HEK293 (cell line): ENCODE measurements around the gene RNF32.

Experiments
- CTCF ChIA-PET: fragments of 350-600 bp; formaldehyde crosslinking; extraction: SDS; loops from one replicate; lab custom pipeline; 2021; ENCODE audit warnings: antibody characterized with exemption; lab: Yijun Ruan, JAX
- POLR2A ChIA-PET: fragments of 300-600 bp; formaldehyde crosslinking; extraction: SDS; loops from one replicate; lab custom pipeline; 2020; ENCODE audit warnings: antibody characterized with exemption, inconsistent platforms; lab: Yijun Ruan, JAX
- H3K27ac ChIP-seq: fragments of 200-500 bp; sonication (Bioruptor generic); 2 replicates; pipeline ENCODE4 v1.5.1; 2014; ENCODE audit warnings: low read depth, low read length, control low read depth, inconsistent platforms; ENCODE audit errors: extremely low read depth
- H3K36me3 ChIP-seq, 2 experiments: fragments of 200-500 bp in 1 of 2; sonication (Bioruptor generic) in 1 of 2; 1 replicate in 1 of 2; 2 replicates in 1 of 2; pipeline ENCODE4 v1.5.1; 2014 to 2017; ENCODE audit warnings: inconsistent platforms in 2 of 2, low read length in 2 of 2; ENCODE audit not compliant: control insufficient read depth in 2 of 2, insufficient read depth in 1 of 2
- H3K4me1 ChIP-seq: fragments of 200-500 bp; sonication (Bioruptor generic); 2 replicates; pipeline ENCODE4 v1.5.1; 2014; ENCODE audit warnings: mild to moderate bottlenecking, low read length, inconsistent platforms; ENCODE audit not compliant: control insufficient read depth, insufficient read depth
- H3K4me3 ChIP-seq: 2 replicates; pipeline ENCODE4 v1.5.1; 2011; ENCODE audit warnings: low read depth, mild to moderate bottlenecking, control low read depth, low read length, moderate library complexity
- H3K9me3 ChIP-seq: fragments of 200-500 bp; sonication (Bioruptor generic); 2 replicates; pipeline ENCODE4 v1.5.1; 2014; ENCODE audit warnings: low read depth, low read length, inconsistent platforms; ENCODE audit not compliant: control insufficient read depth, insufficient read depth
- EGR2 ChIP-seq: fragments of 450-650 bp; formaldehyde crosslinking; IDR thresholded peaks from 2 replicates; pipeline ENCODE4 v1.5.1; 2016; ENCODE audit warnings: low read depth, missing biosample characterization, missing genetic modification characterization
- PRDM1 ChIP-seq: fragments of 450-650 bp; formaldehyde crosslinking; IDR thresholded peaks from 2 replicates; pipeline ENCODE4; 2016; ENCODE audit warnings: missing biosample characterization, missing genetic modification characterization
- ZBTB48 ChIP-seq: fragments of 450-650 bp; formaldehyde crosslinking; IDR thresholded peaks from 2 replicates; pipeline ENCODE4 v1.5.1; 2016; ENCODE audit warnings: missing biosample characterization, missing genetic modification characterization
- ZBTB8A ChIP-seq: fragments of 450-650 bp; formaldehyde crosslinking; IDR thresholded peaks from 2 replicates; pipeline ENCODE4 v1.5.1; 2016; ENCODE audit warnings: missing biosample characterization, missing genetic modification characterization
- ZFP41 ChIP-seq: fragments of 450-650 bp; formaldehyde crosslinking; IDR thresholded peaks from 2 replicates; pipeline ENCODE4 v1.5.1; 2016; ENCODE audit warnings: missing biosample characterization, missing genetic modification characterization, borderline replicate concordance
- ZNF211 ChIP-seq: fragments of 450-650 bp; formaldehyde crosslinking; IDR thresholded peaks from 2 replicates; pipeline ENCODE4 v1.5.1; 2016; ENCODE audit warnings: low read depth, missing biosample characterization, missing genetic modification characterization
- ZNF433 ChIP-seq: fragments of 450-650 bp; formaldehyde crosslinking; IDR thresholded peaks from 2 replicates; pipeline ENCODE4 v1.5.1; 2016; ENCODE audit warnings: missing biosample characterization, missing genetic modification characterization, low read depth
- ZNF571 ChIP-seq: fragments of 450-650 bp; formaldehyde crosslinking; IDR thresholded peaks from 2 replicates; pipeline ENCODE4 v1.5.0; 2017; ENCODE audit warnings: missing biosample characterization, missing genetic modification characterization
- ZNF600 ChIP-seq: fragments of 450-650 bp; formaldehyde crosslinking; IDR thresholded peaks from 2 replicates; pipeline ENCODE4 v1.5.1; 2016; ENCODE audit warnings: missing biosample characterization, missing genetic modification characterization
- ZNF610 ChIP-seq: fragments of 450-650 bp; formaldehyde crosslinking; IDR thresholded peaks from 2 replicates; pipeline ENCODE4 v1.5.1; 2016; ENCODE audit warnings: missing biosample characterization, missing genetic modification characterization, borderline replicate concordance
- ZNF792 ChIP-seq: fragments of 450-650 bp; formaldehyde crosslinking; IDR thresholded peaks from 2 replicates; pipeline ENCODE4 v1.5.1; 2016; ENCODE audit warnings: missing biosample characterization, missing genetic modification characterization
- ZNF843 ChIP-seq: fragments of 450-650 bp; formaldehyde crosslinking; IDR thresholded peaks from 2 replicates; pipeline ENCODE4 v1.5.1; 2016; ENCODE audit warnings: missing biosample characterization, missing genetic modification characterization
- TF ChIP-seq, protein P1 (sequence below): fragments of 450-650 bp; formaldehyde crosslinking; IDR thresholded peaks from 2 replicates; pipeline ENCODE4 v1.5.1; 2016; ENCODE audit warnings: missing biosample characterization, missing genetic modification characterization
- TF ChIP-seq, protein P2 (sequence below): fragments of 450-650 bp; formaldehyde crosslinking; IDR thresholded peaks from 2 replicates; pipeline ENCODE4 v1.5.1; 2016; ENCODE audit warnings: missing biosample characterization, missing genetic modification characterization, low read depth
- TF ChIP-seq, protein P3 (sequence below): fragments of 450-650 bp; formaldehyde crosslinking; IDR thresholded peaks from 2 replicates; pipeline ENCODE4 v1.5.1; 2016; ENCODE audit warnings: missing biosample characterization, missing genetic modification characterization
- TF ChIP-seq, protein P4 (sequence below): fragments of 450-650 bp; formaldehyde crosslinking; IDR thresholded peaks from 2 replicates; pipeline ENCODE4 v1.5.1; 2016; ENCODE audit warnings: missing biosample characterization, missing genetic modification characterization
- TF ChIP-seq, protein P5 (sequence below): fragments of 450-650 bp; formaldehyde crosslinking; IDR thresholded peaks from 2 replicates; pipeline ENCODE4 v1.5.1; 2016; ENCODE audit warnings: missing biosample characterization, missing genetic modification characterization
- TF ChIP-seq, protein P6 (sequence below): sonication (generic); formaldehyde crosslinking; IDR thresholded peaks from 2 replicates; pipeline ENCODE4 v1.8.1; 2022; ENCODE audit warnings: mild to moderate bottlenecking, moderate library complexity, missing genetic modification reagents

Gene RNF32

DNA sequence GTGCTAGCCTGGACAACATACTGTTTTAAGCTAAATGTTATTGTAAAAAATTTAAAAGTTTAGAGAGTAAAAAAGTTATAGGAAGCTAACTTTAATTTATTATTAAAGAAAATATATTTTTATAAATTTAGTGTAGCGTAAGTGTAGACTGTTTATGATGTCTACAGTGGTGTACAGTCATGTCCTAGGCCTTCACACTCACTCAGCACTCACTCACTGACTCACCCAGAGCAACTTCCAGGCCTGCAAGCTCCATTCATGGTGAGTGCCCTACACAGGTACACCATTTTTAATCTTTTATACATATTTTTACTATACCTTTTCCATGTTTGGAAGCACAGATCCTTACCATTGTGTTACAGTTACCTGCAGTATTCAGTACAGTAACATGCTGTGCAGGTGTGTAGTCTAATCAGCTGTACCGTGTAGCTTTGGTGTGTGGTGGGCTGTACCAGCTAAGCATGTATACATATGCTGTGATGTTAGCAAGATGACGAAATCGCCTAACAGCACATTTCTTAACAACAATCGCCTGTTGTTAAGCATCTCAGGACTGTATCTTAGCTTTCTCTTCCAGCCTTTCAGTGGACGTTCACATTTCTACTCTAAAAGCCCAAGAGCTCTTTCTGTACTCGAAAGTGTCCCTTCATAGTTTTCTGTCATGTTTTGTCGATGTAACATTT, 12.5 kb downstream of the RNF32 start:
- TF ChIP-seq ZNF600 (tag by site-specific recombination): no peak
- TF ChIP-seq ZNF610 (tag by site-specific recombination): no peak
- TF ChIP-seq, protein P1, sequence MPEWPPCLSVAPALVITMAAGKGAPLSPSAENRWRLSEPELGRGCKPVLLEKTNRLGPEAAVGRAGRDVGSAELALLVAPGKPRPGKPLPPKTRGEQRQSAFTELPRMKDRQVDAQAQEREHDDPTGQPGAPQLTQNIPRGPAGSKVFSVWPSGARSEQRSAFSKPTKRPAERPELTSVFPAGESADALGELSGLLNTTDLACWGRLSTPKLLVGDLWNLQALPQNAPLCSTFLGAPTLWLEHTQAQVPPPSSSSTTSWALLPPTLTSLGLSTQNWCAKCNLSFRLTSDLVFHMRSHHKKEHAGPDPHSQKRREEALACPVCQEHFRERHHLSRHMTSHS (tag by site-specific recombination): no peak
- TF ChIP-seq, protein P2, sequence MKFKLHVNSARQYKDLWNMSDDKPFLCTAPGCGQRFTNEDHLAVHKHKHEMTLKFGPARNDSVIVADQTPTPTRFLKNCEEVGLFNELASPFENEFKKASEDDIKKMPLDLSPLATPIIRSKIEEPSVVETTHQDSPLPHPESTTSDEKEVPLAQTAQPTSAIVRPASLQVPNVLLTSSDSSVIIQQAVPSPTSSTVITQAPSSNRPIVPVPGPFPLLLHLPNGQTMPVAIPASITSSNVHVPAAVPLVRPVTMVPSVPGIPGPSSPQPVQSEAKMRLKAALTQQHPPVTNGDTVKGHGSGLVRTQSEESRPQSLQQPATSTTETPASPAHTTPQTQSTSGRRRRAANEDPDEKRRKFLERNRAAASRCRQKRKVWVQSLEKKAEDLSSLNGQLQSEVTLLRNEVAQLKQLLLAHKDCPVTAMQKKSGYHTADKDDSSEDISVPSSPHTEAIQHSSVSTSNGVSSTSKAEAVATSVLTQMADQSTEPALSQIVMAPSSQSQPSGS (tag by site-specific recombination): no peak
- no peak for TF ChIP-seq ZBTB48 (tag by site-specific recombination)
- no peak for TF ChIP-seq EGR2 (tag by site-specific recombination)
- no peak for TF ChIP-seq ZNF843
- no peak for TF ChIP-seq ZBTB8A
- TF ChIP-seq, protein P3, sequence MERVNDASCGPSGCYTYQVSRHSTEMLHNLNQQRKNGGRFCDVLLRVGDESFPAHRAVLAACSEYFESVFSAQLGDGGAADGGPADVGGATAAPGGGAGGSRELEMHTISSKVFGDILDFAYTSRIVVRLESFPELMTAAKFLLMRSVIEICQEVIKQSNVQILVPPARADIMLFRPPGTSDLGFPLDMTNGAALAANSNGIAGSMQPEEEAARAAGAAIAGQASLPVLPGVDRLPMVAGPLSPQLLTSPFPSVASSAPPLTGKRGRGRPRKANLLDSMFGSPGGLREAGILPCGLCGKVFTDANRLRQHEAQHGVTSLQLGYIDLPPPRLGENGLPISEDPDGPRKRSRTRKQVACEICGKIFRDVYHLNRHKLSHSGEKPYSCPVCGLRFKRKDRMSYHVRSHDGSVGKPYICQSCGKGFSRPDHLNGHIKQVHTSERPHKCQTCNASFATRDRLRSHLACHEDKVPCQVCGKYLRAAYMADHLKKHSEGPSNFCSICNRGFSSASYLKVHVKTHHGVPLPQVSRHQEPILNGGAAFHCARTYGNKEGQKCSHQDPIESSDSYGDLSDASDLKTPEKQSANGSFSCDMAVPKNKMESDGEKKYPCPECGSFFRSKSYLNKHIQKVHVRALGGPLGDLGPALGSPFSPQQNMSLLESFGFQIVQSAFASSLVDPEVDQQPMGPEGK (tag by site-specific recombination): no peak
- TF ChIP-seq ZNF433 (tag by site-specific recombination): no peak
- no peak for TF ChIP-seq ZNF211 (tag by site-specific recombination)
- TF ChIP-seq ZNF571 (tag by site-specific recombination): no peak
- TF ChIP-seq, protein P4, sequence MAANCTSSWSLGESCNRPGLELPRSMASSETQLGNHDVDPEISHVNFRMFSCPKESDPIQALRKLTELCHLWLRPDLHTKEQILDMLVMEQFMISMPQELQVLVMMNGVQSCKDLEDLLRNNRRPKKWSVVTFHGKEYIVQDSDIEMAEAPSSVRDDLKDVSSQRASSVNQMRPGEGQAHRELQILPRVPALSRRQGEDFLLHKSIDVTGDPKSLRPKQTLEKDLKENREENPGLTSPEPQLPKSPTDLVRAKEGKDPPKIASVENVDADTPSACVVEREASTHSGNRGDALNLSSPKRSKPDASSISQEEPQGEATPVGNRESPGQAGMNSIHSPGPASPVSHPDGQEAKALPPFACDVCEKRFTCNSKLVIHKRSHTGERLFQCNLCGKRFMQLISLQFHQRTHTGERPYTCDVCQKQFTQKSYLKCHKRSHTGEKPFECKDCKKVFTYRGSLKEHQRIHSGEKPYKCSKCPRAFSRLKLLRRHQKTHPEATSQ (tag by site-specific recombination): no peak
- TF ChIP-seq PRDM1: no peak
- TF ChIP-seq, protein P5, sequence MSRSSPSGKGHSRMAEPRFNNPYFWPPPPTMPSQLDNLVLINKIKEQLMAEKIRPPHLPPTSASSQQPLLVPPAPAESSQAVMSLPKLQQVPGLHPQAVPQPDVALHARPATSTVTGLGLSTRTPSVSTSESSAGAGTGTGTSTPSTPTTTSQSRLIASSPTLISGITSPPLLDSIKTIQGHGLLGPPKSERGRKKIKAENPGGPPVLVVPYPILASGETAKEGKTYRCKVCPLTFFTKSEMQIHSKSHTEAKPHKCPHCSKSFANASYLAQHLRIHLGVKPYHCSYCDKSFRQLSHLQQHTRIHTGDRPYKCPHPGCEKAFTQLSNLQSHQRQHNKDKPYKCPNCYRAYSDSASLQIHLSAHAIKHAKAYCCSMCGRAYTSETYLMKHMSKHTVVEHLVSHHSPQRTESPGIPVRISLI: no peak
- TF ChIP-seq, protein P6, sequence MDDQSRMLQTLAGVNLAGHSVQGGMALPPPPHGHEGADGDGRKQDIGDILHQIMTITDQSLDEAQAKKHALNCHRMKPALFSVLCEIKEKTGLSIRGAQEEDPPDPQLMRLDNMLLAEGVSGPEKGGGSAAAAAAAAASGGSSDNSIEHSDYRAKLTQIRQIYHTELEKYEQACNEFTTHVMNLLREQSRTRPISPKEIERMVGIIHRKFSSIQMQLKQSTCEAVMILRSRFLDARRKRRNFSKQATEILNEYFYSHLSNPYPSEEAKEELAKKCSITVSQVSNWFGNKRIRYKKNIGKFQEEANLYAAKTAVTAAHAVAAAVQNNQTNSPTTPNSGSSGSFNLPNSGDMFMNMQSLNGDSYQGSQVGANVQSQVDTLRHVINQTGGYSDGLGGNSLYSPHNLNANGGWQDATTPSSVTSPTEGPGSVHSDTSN (CRISPR knock-in tag): no peak
- no peak for TF ChIP-seq ZFP41 (tag by site-specific recombination)
- no peak for TF ChIP-seq ZNF792 (tag by site-specific recombination)
- TF ChIP-seq, all 188 proteins: peak for 0
- no peak overlapping the region for H3K4me3 ChIP-seq
- H3K9me3 ChIP-seq: no peaks in the 10 kb centered on the region
- ChIA-PET POLR2A (no interaction called here), CTCF (interaction anchor here (0.6 kb wide), 1 partner anchor 1536 kb away, joined by 3 read pairs; no protein-coding TSS in a partner anchor)
- H3K4me1 ChIP-seq: no peaks in the 10 kb centered on the region
- no peak overlapping the region for H3K27ac ChIP-seq
- peaks cover 0 to 10% of the 10 kb centered on the region in 2 experiments; a peak in 1 of 3 replicates for H3K36me3 ChIP-seq
